Measurements from ENCODE around the gene GPR62. TPM values are rescaled to one million over a fixed set of nuclear protein-coding genes. Genes with fewer than 3 reads are reported as not detected.

Gene GPR62
- total and polyA plus RNA-seq, 2 of the 8 experiments (the other 6 are each of a cell fraction or from before 2014, with no cell fraction given) = 0.22 to 0.29 TPM

GRCh38 chr3:51977446-51978142 is 22.4 kb downstream of the GPR62 start:
- no peak overlapping the region for H2BK5ac ChIP-seq (ENCODE audit: low read depth, low read length)

More at GRCh38 chr3:51977446-51978142, 22.4 kb downstream of the GPR62 start:
- Histone ChIP-seq H4K91ac (replicated peaks; ENCODE audit: insufficient read length, low read length) (no peak overlapping the region), H2AFZ (ENCODE audit: low read length) (no peak overlapping the region), H3K23me2 (ENCODE audit: low read depth, low read length) (peaks cover 14% of the 10 kb centered on the region), H2BK20ac (ENCODE audit: low read length) (no peak overlapping the region), H2AK5ac (ENCODE audit: low read depth, low read length) (no peak overlapping the region), H3K27ac (ENCODE audit: low read depth, low read length) (no peak overlapping the region), H2BK15ac (ENCODE audit: low read length) (no peak overlapping the region), H3K56ac (replicated peaks; ENCODE audit: insufficient read length, low read depth, low read length) (no peak overlapping the region), H2BK120ac (replicated peaks; ENCODE audit: low read depth, low read length) (no peak overlapping the region), H4K5ac (ENCODE audit: insufficient read length, low read depth, low read length) (no peak overlapping the region), H3K36me3 (ENCODE audit: control insufficient read depth in 2 of 4, insufficient read depth in 4 of 4, low read length in 3 of 4) (no peaks in the 10 kb centered on the region), H3K18ac (ENCODE audit: extremely low read depth, low read length) (no peak overlapping the region), H3K4me2 (ENCODE audit: insufficient read depth in 1 of 2, low read depth in 2 of 2, low read length in 2 of 2) (no peak overlapping the region), H3K9ac (replicated peaks in 1 of 4; ENCODE audit: extremely low read depth in 1 of 4, low read depth in 3 of 4, low read length in 3 of 4) (no peak overlapping the region), H4K20me1 (replicated peaks in 1 of 2; ENCODE audit: control insufficient read depth in 1 of 2, insufficient read depth in 2 of 2, low read length in 2 of 2) (peaks cover 0 to 6% of the 10 kb centered on the region in 2 experiments), H3K27me3 (replicated peaks in 1 of 4; ENCODE audit: control insufficient read depth in 3 of 4, extremely low read depth in 1 of 4, insufficient read depth in 3 of 4, low read length in 3 of 4) (peaks cover 2 to 32% (median 24%) of the 10 kb centered on the region in 4 experiments; a peak in 6 of 7 replicates), H3K9me3 (ENCODE audit: insufficient read depth in 2 of 2, low read depth in 1 of 2, low read length in 1 of 2) (no peaks in the 10 kb centered on the region; a peak in 1 of 4 replicates), H2BK12ac (ENCODE audit: low read depth, low read length) (no peak overlapping the region), H3K4me3 (ENCODE audit: extremely low read depth in 1 of 4, insufficient read depth in 2 of 4, low read depth in 3 of 4, low read length in 4 of 4) (no peak overlapping the region), H4K8ac (ENCODE audit: extremely low read depth, insufficient read depth, low read length) (no peak overlapping the region), H3K79me2 (ENCODE audit: control insufficient read depth in 1 of 2, insufficient read depth in 2 of 2, low read length in 2 of 2) (no peaks in the 10 kb centered on the region), H3K14ac (ENCODE audit: insufficient read length) (no peak overlapping the region), H3K4me1 (replicated peaks in 1 of 4; ENCODE audit: control insufficient read depth in 3 of 4, insufficient read depth in 4 of 4, low read length in 3 of 4) (peaks cover 6 to 26% (median 19%) of the 10 kb centered on the region in 4 experiments), H3K4ac (replicated peaks; ENCODE audit: insufficient read length, low read depth, low read length) (no peak overlapping the region), H3K23ac (ENCODE audit: insufficient read length) (no peak overlapping the region), H3K79me1 (ENCODE audit: low read depth, low read length) (peaks cover 10% of the 10 kb centered on the region)
- ChIA-PET POLR2A (ENCODE audit: partially characterized antibody) (interaction anchor here (0.7 to 29.3 kb wide), 4 partner anchors 6 to 1664 kb away, joined by 3 to 923 read pairs (median 463); partner anchors contain the start of genes ABHD14A, ABHD14B, ACY1 and PCBP4), CTCF (ENCODE audit: partially characterized antibody) (interaction anchor here (1.0 to 2.6 kb wide), 5 partner anchors 20 to 75 kb away, joined by 3 to 12 read pairs (median 3); partner anchors contain the start of genes PARP3 and RRP9)
- WGBS, 2 experiments (ENCODE audit: extremely low coverage in 1 of 2, insufficient coverage in 1 of 2, insufficient read length in 1 of 2, insufficient replicate concordance in 2 of 2, low coverage in 1 of 2, low lambda C conversion rate in 2 of 2, missing lambda C conversion rate in 1 of 2) = 87% methylated on average over 9 of the region's 9 CpGs; no CpG with 5 or more reads in 1 of the 2 experiments
- DNase-seq (ENCODE audit: low read depth in 1 of 2, low spot score in 2 of 2) = no peak
- FAIRE-seq = no peak
- no peak for TF ChIP-seq NANOG (IDR thresholded peaks at IDR 0.05; ENCODE audit: insufficient read depth, low read depth, low read length, poor library complexity, severe bottlenecking)
- no peak for TF ChIP-seq BRCA1 (IDR thresholded peaks at IDR 0.05; ENCODE audit: low read depth, low read length)
- TF ChIP-seq, protein P1, sequence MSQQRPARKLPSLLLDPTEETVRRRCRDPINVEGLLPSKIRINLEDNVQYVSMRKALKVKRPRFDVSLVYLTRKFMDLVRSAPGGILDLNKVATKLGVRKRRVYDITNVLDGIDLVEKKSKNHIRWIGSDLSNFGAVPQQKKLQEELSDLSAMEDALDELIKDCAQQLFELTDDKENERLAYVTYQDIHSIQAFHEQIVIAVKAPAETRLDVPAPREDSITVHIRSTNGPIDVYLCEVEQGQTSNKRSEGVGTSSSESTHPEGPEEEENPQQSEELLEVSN (IDR thresholded peaks at IDR 0.05) = no peak
- no peak for TF ChIP-seq CBX5 (IDR thresholded peaks at IDR 0.05; ENCODE audit: low read depth, low read length)
- no peak for TF ChIP-seq KDM5A (IDR thresholded peaks at IDR 0.05; ENCODE audit: low read length)
- no peak for TF ChIP-seq HDAC6 (IDR thresholded peaks at IDR 0.05; ENCODE audit: low read depth, low read length)
- no peak for TF ChIP-seq CREB1 (IDR thresholded peaks at IDR 0.05)
- no peak for TF ChIP-seq RAD21 (IDR thresholded peaks at IDR 0.05 in 1 of 2, conservative IDR thresholded peaks at IDR 0.05 in 1 of 2; ENCODE audit: low read depth in 2 of 2, low read length in 2 of 2)

Data from H1 (cell line).